Endothelial cell of umbilical vein (primary cell): ENCODE measurements around the gene DERL2. TPM values are rescaled to one million over a fixed set of nuclear protein-coding genes. Genes with fewer than 3 reads are reported as not detected.

Source experiments
- BruUV-seq: library from RNA; stranded (reverse); fragments of 400-500 nt; replicated peaks from 2 replicates; lab custom pipeline; 2021; lab: Mats Ljungman, UMichigan
- CTCF ChIA-PET: fragments of 300-600, 350-600 bp; sonication (Branson Sonifier 250); formaldehyde crosslinking; loops from one replicate; lab custom pipeline; 2021; ENCODE audit warnings: antibody characterized with exemption, inconsistent platforms; lab: Charles Lee
- POLR2A ChIA-PET: fragments of 300-600, 350-600 bp; sonication (Branson Sonifier 250); formaldehyde crosslinking; loops from one replicate; lab custom pipeline; 2021; ENCODE audit warnings: antibody characterized with exemption, inconsistent platforms; lab: Charles Lee
- DNase-seq: peaks from one replicate; pipeline ENCODE4 v3.0.0-alpha.2; 2011; ENCODE audit warnings: low read depth, low spot score
- FAIRE-seq: peaks from 2 replicates; lab custom pipeline; 2011; peaks lifted over from hg19 to GRCh38; lab: Jason Lieb, UNC
- H2AFZ ChIP-seq: 2 replicates; pipeline ENCODE4 v1.6.0; 2012; ENCODE audit warnings: low read depth, low read length, control low read depth, inconsistent platforms
- H3K27ac ChIP-seq: 2 replicates; pipeline ENCODE4 v1.5.1; 2011; ENCODE audit warnings: low read depth, mild to moderate bottlenecking, control low read depth, low read length, moderate library complexity; ENCODE audit not compliant: insufficient read depth
- H3K27me3 ChIP-seq, 2 experiments: 2 replicates each; pipeline versions ENCODE4 v1.6.0 to v1.6.1; 2011; ENCODE audit warnings: low read length in 2 of 2, mixed read lengths in 1 of 2; ENCODE audit not compliant: control insufficient read depth in 2 of 2, insufficient read depth in 2 of 2
- H3K36me3 ChIP-seq, 2 experiments: 2 replicates in 1 of 2; 3 replicates in 1 of 2; pipeline ENCODE4 v1.5.1; 2011; ENCODE audit warnings: low read length in 2 of 2, mild to moderate bottlenecking in 1 of 2, moderate library complexity in 1 of 2; ENCODE audit not compliant: control insufficient read depth in 2 of 2, insufficient read depth in 2 of 2; ENCODE audit errors: extremely low read depth in 1 of 2
- H3K4me1 ChIP-seq: 3 replicates; pipeline ENCODE4 v1.5.1; 2011; ENCODE audit warnings: mild to moderate bottlenecking, low read length; ENCODE audit not compliant: control insufficient read depth, insufficient read depth; ENCODE audit errors: extremely low read depth
- H3K4me2 ChIP-seq: 2 replicates; pipeline ENCODE4 v1.6.1; 2011; ENCODE audit warnings: low read length, control low read depth, mixed read lengths; ENCODE audit not compliant: insufficient read depth
- H3K4me3 ChIP-seq, 3 experiments: fragments of 200-600 bp in 1 of 3; sonication (generic), shearing (Covaris generic) in 1 of 3; replicated peaks in 1 of 3; 2 replicates each; pipeline ENCODE4 v1.5.1; 2011 to 2016; ENCODE audit warnings: control low read depth in 3 of 3, low read length in 3 of 3, mild to moderate bottlenecking in 2 of 3, inconsistent platforms in 1 of 3, low read depth in 1 of 3, moderate library complexity in 1 of 3; ENCODE audit not compliant: insufficient read depth in 1 of 3
- H3K79me2 ChIP-seq: 2 replicates; pipeline ENCODE4 v1.6.0; 2012; ENCODE audit warnings: low read length, inconsistent platforms; ENCODE audit not compliant: control insufficient read depth, insufficient read depth
- H3K9ac ChIP-seq: replicated peaks from 2 replicates; pipeline ENCODE3; 2011; ENCODE audit warnings: low read length, control low read depth; ENCODE audit not compliant: insufficient read depth; ENCODE audit errors: extremely low read depth
- H3K9me1 ChIP-seq: replicated peaks from 3 replicates; pipeline ENCODE4 v1.6.0; 2011; ENCODE audit warnings: mild to moderate bottlenecking, low read length; ENCODE audit not compliant: control insufficient read depth, insufficient read depth; ENCODE audit errors: extremely low read depth
- H3K9me3 ChIP-seq: replicated peaks from 2 replicates; pipeline ENCODE4 v1.5.1; 2012; ENCODE audit warnings: low read length, inconsistent platforms; ENCODE audit not compliant: control insufficient read depth, insufficient read depth
- H4K20me1 ChIP-seq: replicated peaks from 2 replicates; pipeline ENCODE3; 2011; ENCODE audit warnings: mild to moderate bottlenecking, low read length; ENCODE audit not compliant: control insufficient read depth, insufficient read depth; ENCODE audit errors: extremely low read depth
- CTCF ChIP-seq, 2 donors: IDR thresholded peaks; 1 replicate in 1 of 2; 2 replicates in 1 of 2; pipeline ENCODE4 v1.5.1; 2011; ENCODE audit warnings: low read length in 2 of 2, mild to moderate bottlenecking in 2 of 2, moderate library complexity in 2 of 2, control low read depth in 1 of 2, inconsistent platforms in 1 of 2, low read depth in 1 of 2; ENCODE audit not compliant: insufficient read depth in 1 of 2; ENCODE audit errors: extremely low read depth in 1 of 2
- EZH2 ChIP-seq: IDR thresholded peaks from 2 replicates; pipeline ENCODE4 v1.6.1; 2012; ENCODE audit warnings: borderline replicate concordance, low read depth, mild to moderate bottlenecking, moderate library complexity, low read length, inconsistent platforms; ENCODE audit not compliant: severe bottlenecking
- FOS ChIP-seq: IDR thresholded peaks from 2 replicates; pipeline ENCODE4 v1.6.1; 2011; ENCODE audit warnings: mild to moderate bottlenecking, low read length, moderate library complexity, borderline replicate concordance; ENCODE audit not compliant: insufficient read depth
- GATA2 ChIP-seq: IDR thresholded peaks from 2 replicates; pipeline ENCODE4 v1.7.0; 2011; ENCODE audit warnings: low read depth, mild to moderate bottlenecking, moderate library complexity, mixed read lengths, low read length; ENCODE audit not compliant: insufficient read length, insufficient read depth
- JUN ChIP-seq: IDR thresholded peaks from 2 replicates; pipeline ENCODE4 v1.6.1; 2011; ENCODE audit warnings: borderline replicate concordance, low read depth; ENCODE audit not compliant: insufficient read length, insufficient read depth
- MAX ChIP-seq: IDR thresholded peaks from 2 replicates; pipeline ENCODE4 v1.6.1; 2011; ENCODE audit not compliant: insufficient read depth, insufficient read length
- MYC ChIP-seq: IDR thresholded peaks from one replicate; pipeline ENCODE4 v1.6.1; 2011; ENCODE audit warnings: mild to moderate bottlenecking, low read depth, low read length
- POLR2A ChIP-seq: IDR thresholded peaks from 2 replicates; pipeline ENCODE4 v1.6.1; 2012; ENCODE audit warnings: low read depth, mild to moderate bottlenecking, control low read depth, low read length
- POLR2AphosphoS5 ChIP-seq: IDR thresholded peaks from 2 replicates; pipeline ENCODE4 v1.6.1; 2012; ENCODE audit warnings: low read depth, mild to moderate bottlenecking, control low read depth, low read length, moderate library complexity; ENCODE audit not compliant: insufficient read depth
- dilution Hi-C: fragments of 300-500 bp; cut with MboI; formaldehyde crosslinking; loops from one replicate; pipeline ENCODE4 v1.15.0; 2019; ENCODE audit warnings: low sequenced_read_pairs; ENCODE audit not compliant: extremely low pct_ligation_motif_present
- intact Hi-C: fragments of 100-400 bp; cut with micrococcal nuclease; formaldehyde crosslinking; loops from one replicate; pipeline ENCODE4 v1.10.0; 2022
- polyA plus RNA-seq, 4 experiments: library from polyadenylated mRNA; depleted of rRNA in 3 of 4; stranded (reverse) in 3 of 4; unstranded in 1 of 4; fragments of >200 nt; gene quantifications; 2 replicates each; pipeline versions ENCODE4 v1.2.1 to v1.2.3, GENCODE V29; 2011 to 2012; ENCODE audit warnings: missing spikeins in 1 of 4
- total RNA-seq: library from RNA; stranded (reverse); gene quantifications from 2 replicates; pipeline ENCODE4 v1.2.3, GENCODE V29; 2021

DERL2 gene
- total and polyA plus RNA-seq, 2 donors (not counting 3 experiments of a cell fraction or from before 2014, with no cell fraction given) = 84.5 to 117 TPM

GRCh38 chr17:5424909-5425308 is 61.1 kb downstream of the DERL2 start:
- Histone ChIP-seq H2AFZ (no peak overlapping the region), H3K9me3 (no peaks in the 10 kb centered on the region), H3K4me3 (no peak overlapping the region), H4K20me1 (no peaks in the 10 kb centered on the region), H3K4me1 (peaks cover 7% of the 10 kb centered on the region), H3K4me2 (no peak overlapping the region), H3K27me3 (no peaks in the 10 kb centered on the region), H3K27ac (no peak overlapping the region), H3K9ac (no peak overlapping the region), H3K79me2 (peaks cover 18% of the 10 kb centered on the region), H3K9me1 (no peaks in the 10 kb centered on the region), H3K36me3 (peaks cover 27 to 36% of the 10 kb centered on the region in 2 experiments)
- ChIA-PET CTCF (interaction anchor here (3.7 kb wide), 1 partner anchor 15 kb away, joined by 22 read pairs; the partner anchor contains the start of gene C1QBP), POLR2A (no interaction called here)
- intact Hi-C loops (no loop called here), dilution Hi-C loops (no loop called here)
- FAIRE-seq = no peak
- DNase-seq = no peak
- TF ChIP-seq POLR2A (no peak), FOS (no peak), CTCF (IDR thresholded peaks at IDR 0.05; ENCODE audit: extremely low read depth in 1 of 2, insufficient read depth in 1 of 2, low read depth in 1 of 2, low read length in 2 of 2) (no peak), MAX (no peak), EZH2 (no peak), MYC (no peak), POLR2AphosphoS5 (no peak), JUN (no peak), GATA2 (no peak)
- no TSS peak for BruUV-seq
